H9 (cell line): Measurements from ENCODE around the gene CR1L. TPM values are rescaled to one million over a fixed set of nuclear protein-coding genes. Genes with fewer than 3 reads are reported as not detected.

Experiments
- DNase-seq: peaks from one replicate; pipeline ENCODE4 v3.0.0-alpha.2; 2017
- H2AFZ ChIP-seq: one replicate; pipeline ENCODE4 v1.6.1; 2013; ENCODE audit warnings: mild to moderate bottlenecking, low read length, control low read depth, moderate library complexity
- H2AK5ac ChIP-seq: 2 replicates; pipeline ENCODE4 v1.6.1; 2013; ENCODE audit warnings: low read length, control low read depth, mixed read lengths; ENCODE audit not compliant: insufficient read length
- H2BK120ac ChIP-seq: one replicate; pipeline ENCODE4 v1.6.1; 2013; ENCODE audit warnings: low read depth, mild to moderate bottlenecking, low read length, control low read depth, inconsistent platforms; ENCODE audit not compliant: poor library complexity, severe bottlenecking
- H2BK12ac ChIP-seq: 2 replicates; pipeline ENCODE4 v1.6.1; 2013; ENCODE audit warnings: low read length, control low read depth, mixed read lengths, low read depth; ENCODE audit not compliant: insufficient read length
- H2BK15ac ChIP-seq: 2 replicates; pipeline ENCODE4 v1.6.1; 2013; ENCODE audit warnings: low read depth, low read length, control low read depth
- H2BK20ac ChIP-seq: one replicate; pipeline ENCODE4 v1.6.1; 2013; ENCODE audit warnings: low read depth, mild to moderate bottlenecking, low read length, control low read depth, inconsistent platforms; ENCODE audit not compliant: poor library complexity, severe bottlenecking
- H2BK5ac ChIP-seq: 2 replicates; pipeline ENCODE4 v1.6.1; 2013; ENCODE audit warnings: low read length, control low read depth, mixed read lengths; ENCODE audit not compliant: insufficient read length
- H3K14ac ChIP-seq: 2 replicates; pipeline ENCODE4 v1.6.1; 2013; ENCODE audit warnings: low read length, control low read depth; ENCODE audit not compliant: insufficient read depth
- H3K18ac ChIP-seq: 2 replicates; pipeline ENCODE4 v1.6.1; 2013; ENCODE audit warnings: low read depth, mild to moderate bottlenecking, mixed read lengths, low read length, control low read depth; ENCODE audit not compliant: insufficient read length
- H3K23ac ChIP-seq: 2 replicates; pipeline ENCODE4 v1.6.1; 2013; ENCODE audit warnings: low read length, control low read depth, mixed read lengths, low read depth; ENCODE audit not compliant: insufficient read length
- H3K23me2 ChIP-seq: 2 replicates; pipeline ENCODE4 v1.6.1; 2013; ENCODE audit warnings: low read depth, mild to moderate bottlenecking, mixed read lengths, low read length, control low read depth; ENCODE audit not compliant: insufficient read length, poor library complexity, severe bottlenecking
- H3K27ac ChIP-seq: 2 replicates; pipeline ENCODE4 v1.5.1; 2013; ENCODE audit warnings: low read length, control low read depth, mixed read lengths, low read depth; ENCODE audit not compliant: insufficient read length
- H3K27me3 ChIP-seq: 2 replicates; pipeline ENCODE4 v1.6.1; 2013; ENCODE audit warnings: low read length, control low read depth, inconsistent platforms; ENCODE audit not compliant: insufficient read depth
- H3K4ac ChIP-seq: 2 replicates; pipeline ENCODE4 v1.6.1; 2013; ENCODE audit warnings: low read depth, mild to moderate bottlenecking, control low read depth, inconsistent platforms, low read length, moderate library complexity
- H3K4me1 ChIP-seq: 2 replicates; pipeline ENCODE4 v1.6.1; 2013; ENCODE audit warnings: low read length, control low read depth, inconsistent platforms; ENCODE audit not compliant: insufficient read depth
- H3K4me2 ChIP-seq: 2 replicates; pipeline ENCODE4 v1.6.1; 2013; ENCODE audit warnings: low read length, control low read depth, mixed read lengths; ENCODE audit not compliant: insufficient read length, insufficient read depth
- H3K56ac ChIP-seq: 2 replicates; pipeline ENCODE4 v1.6.1; 2013; ENCODE audit warnings: low read depth, mild to moderate bottlenecking, mixed read lengths, low read length, control low read depth; ENCODE audit not compliant: insufficient read length
- H3K79me1 ChIP-seq: 2 replicates; pipeline ENCODE4 v1.6.1; 2013; ENCODE audit warnings: low read depth, mild to moderate bottlenecking, moderate library complexity, low read length, control low read depth, inconsistent platforms; ENCODE audit not compliant: insufficient read depth, poor library complexity, severe bottlenecking
- H3K79me2 ChIP-seq: 2 replicates; pipeline ENCODE4 v1.6.1; 2013; ENCODE audit warnings: low read length, control low read depth, inconsistent platforms; ENCODE audit not compliant: insufficient read depth
- H3K9ac ChIP-seq: 2 replicates; pipeline ENCODE4 v1.6.1; 2013; ENCODE audit warnings: low read length, control low read depth, mixed read lengths; ENCODE audit not compliant: insufficient read length; ENCODE audit errors: extremely low read depth
- H3K9me3 ChIP-seq: one replicate; pipeline ENCODE4 v1.6.1; 2013; ENCODE audit warnings: low read depth, low read length, inconsistent platforms; ENCODE audit not compliant: control insufficient read depth
- H3T11ph ChIP-seq: one replicate; pipeline ENCODE4 v1.6.1; 2013; ENCODE audit warnings: mild to moderate bottlenecking, low read length, control low read depth, inconsistent platforms
- H4K20me1 ChIP-seq: one replicate; pipeline ENCODE4 v1.6.1; 2013; ENCODE audit not compliant: control insufficient read depth, insufficient read length, insufficient read depth
- H4K5ac ChIP-seq: 2 replicates; pipeline ENCODE4 v1.6.1; 2013; ENCODE audit warnings: low read depth, mild to moderate bottlenecking, mixed read lengths, low read length, control low read depth; ENCODE audit not compliant: insufficient read length
- H4K8ac ChIP-seq: replicated peaks from 2 replicates; pipeline ENCODE4 v1.6.1; 2013; ENCODE audit warnings: low read length, control low read depth, mixed read lengths, low read depth; ENCODE audit not compliant: insufficient read length
- H4K91ac ChIP-seq: 2 replicates; pipeline ENCODE4 v1.6.1; 2013; ENCODE audit warnings: low read depth, mild to moderate bottlenecking, moderate library complexity, mixed read lengths, low read length, control low read depth; ENCODE audit not compliant: insufficient read length
- H3K27ac Mint-ChIP-seq, 3 experiments: 2 replicates in 2 of 3; 3 replicates in 1 of 3; pipeline ENCODE4 v1.8.0; 2020 to 2021; ENCODE audit warnings: mixed read lengths in 3 of 3, mild to moderate bottlenecking in 1 of 3, moderate library complexity in 1 of 3
- H3K27me3 Mint-ChIP-seq: 2 replicates; pipeline ENCODE4 v1.8.0; 2021; ENCODE audit warnings: low read depth, mild to moderate bottlenecking, moderate library complexity, mixed read lengths
- H3K36me3 Mint-ChIP-seq, 3 experiments: 2 replicates in 2 of 3; 3 replicates in 1 of 3; pipeline ENCODE4 v1.8.0; 2020 to 2021; ENCODE audit warnings: low read depth in 3 of 3, mixed read lengths in 3 of 3; ENCODE audit not compliant: insufficient read depth in 1 of 3
- H3K4me1 Mint-ChIP-seq, 2 experiments: 2 replicates each; pipeline ENCODE4 v1.8.0; 2020; ENCODE audit warnings: mixed read lengths in 2 of 2
- H3K4me3 Mint-ChIP-seq, 2 experiments: 2 replicates in 1 of 2; 3 replicates in 1 of 2; pipeline ENCODE4 v1.8.0; 2020 to 2021; ENCODE audit warnings: mild to moderate bottlenecking in 2 of 2, mixed read lengths in 2 of 2, moderate library complexity in 1 of 2
- H3K9me3 Mint-ChIP-seq, 2 experiments: 2 replicates in 1 of 2; 3 replicates in 1 of 2; pipeline ENCODE4 v1.8.0; 2020; ENCODE audit warnings: mild to moderate bottlenecking in 2 of 2, mixed read lengths in 2 of 2, moderate library complexity in 1 of 2
- CTCF ChIP-seq: fragments of 200-600 bp; sonication (generic); conservative IDR thresholded peaks from 3 replicates; pipeline ENCODE4 v1.8.0; 2021; ENCODE audit warnings: antibody characterized with exemption, mild to moderate bottlenecking
- WGBS: extraction: QIAGEN DNeasy Blood & Tissue Kit; methylation state at CpG from one replicate; pipeline ENCODE4 v1.1.7; 2013; ENCODE audit warnings: missing lambda C conversion rate, low lambda C conversion rate, mixed read lengths; ENCODE audit not compliant: insufficient read length; ENCODE audit errors: extremely low coverage; 5-methylcytosine and 5-hydroxymethylcytosine counted together
- total RNA-seq: library from RNA; stranded (reverse); gene quantifications from 2 replicates; pipeline ENCODE4 v1.2.1, GENCODE V29; 2021

Gene CR1L
- total RNA-seq, 1 experiment from 2014 or later = 0.37 TPM

- Histone ChIP-seq H3K9ac (no peak overlapping the region), H2AK5ac (no peak overlapping the region), H3K4me1 (no peaks in the 10 kb centered on the region; the same call in 1 of the 2 replicates), H2BK15ac (no peak overlapping the region), H4K20me1 (no peaks in the 10 kb centered on the region), H3K4ac (no peak overlapping the region), H3K23me2 (peaks cover 4% of the 10 kb centered on the region), H3K23ac (no peak overlapping the region), H2BK5ac (no peak overlapping the region), H3K27me3 (no peaks in the 10 kb centered on the region), H3K4me2 (no peak overlapping the region), H3K18ac (no peak overlapping the region), H2BK20ac (no peak overlapping the region), H4K5ac (no peak overlapping the region), H3K79me1 (peaks cover 5% of the 10 kb centered on the region), H3K9me3 (no peaks in the 10 kb centered on the region), H3T11ph (no peak overlapping the region), H3K27ac (no peak overlapping the region), H3K56ac (no peak overlapping the region), H3K14ac (no peak overlapping the region), H2AFZ (no peak overlapping the region), H2BK12ac (no peak overlapping the region), H4K91ac (no peak overlapping the region), H4K8ac (no peak overlapping the region), H3K79me2 (peaks cover 52% of the 10 kb centered on the region; the same call in 1 of the 2 replicates), H2BK120ac (no peak overlapping the region)
- peaks cover 30 to 39% of the 10 kb centered on the region in 2 experiments for H3K4me1 Mint-ChIP-seq
- no peak overlapping the region for H3K4me3 Mint-ChIP-seq
- DNase-seq = no peak
- WGBS = no CpG with 5 or more reads among the region's 2 CpGs
- H3K36me3 Mint-ChIP-seq = peaks cover 40 to 52% (median 48%) of the 10 kb centered on the region in 3 experiments
- TF ChIP-seq CTCF = no peak
- no peaks in the 10 kb centered on the region for H3K27me3 Mint-ChIP-seq
- peak overlapping the region in 2 of 3 experiments; percentile 5 to 60; a peak in 3 of 7 replicates for H3K27ac Mint-ChIP-seq
- no peaks in the 10 kb centered on the region for H3K9me3 Mint-ChIP-seq
Observed at GRCh38 chr1:207755846-207756693, 111.1 kb downstream of the CR1L start.
